Femur (tissue), 1 donor: ENCODE data around the gene XAGE3.

ENCODE experiments used
- DNase-seq: peaks from one replicate; pipeline ENCODE4 v3.0.0-alpha.2; 2017

The XAGE3 gene

DNA sequence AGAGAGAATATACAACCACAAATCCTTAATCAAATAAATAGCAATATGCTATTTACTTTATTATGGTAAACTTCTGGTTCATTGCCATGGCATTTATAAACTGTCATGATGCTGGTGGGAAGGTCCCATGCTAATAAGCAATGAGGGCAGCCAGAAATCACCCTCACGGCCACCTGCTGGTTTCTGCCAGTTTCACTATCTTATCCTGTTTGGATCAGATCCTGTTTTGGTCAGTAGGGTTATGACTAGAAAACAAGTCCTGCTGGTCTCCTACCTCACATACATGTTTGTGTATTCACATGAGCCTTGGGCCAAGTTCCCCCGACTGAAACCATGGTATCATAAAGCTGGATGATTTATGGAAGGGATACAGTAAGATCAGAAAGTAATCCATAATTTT is 28.7 kb downstream of the XAGE3 start:
- DNase-seq = no peak

DNA sequence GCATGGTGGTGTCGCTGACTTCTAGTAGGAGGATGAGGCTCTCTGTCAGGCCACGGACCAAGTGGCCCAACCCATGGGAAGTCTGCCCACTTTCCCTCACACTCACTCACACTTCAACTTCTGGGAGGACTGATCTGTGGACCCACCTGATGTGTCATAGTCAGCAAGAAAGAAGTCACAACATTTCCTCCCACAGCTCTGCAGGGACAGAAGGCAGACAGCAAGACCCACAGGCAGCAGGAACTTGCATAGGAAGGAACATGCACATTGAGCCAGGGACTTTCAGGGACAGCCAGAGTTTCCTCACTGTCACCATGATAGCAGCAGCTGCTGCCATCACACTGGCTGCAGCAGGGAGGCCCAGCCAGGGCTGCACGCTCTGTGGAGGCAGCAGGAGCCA is 37.3 kb downstream of the XAGE3 start:
- DNase-seq = no peak

GRCh38 chrX:52824608-52825007 is 43.3 kb downstream of the XAGE3 start:
- no peak for DNase-seq

DNA sequence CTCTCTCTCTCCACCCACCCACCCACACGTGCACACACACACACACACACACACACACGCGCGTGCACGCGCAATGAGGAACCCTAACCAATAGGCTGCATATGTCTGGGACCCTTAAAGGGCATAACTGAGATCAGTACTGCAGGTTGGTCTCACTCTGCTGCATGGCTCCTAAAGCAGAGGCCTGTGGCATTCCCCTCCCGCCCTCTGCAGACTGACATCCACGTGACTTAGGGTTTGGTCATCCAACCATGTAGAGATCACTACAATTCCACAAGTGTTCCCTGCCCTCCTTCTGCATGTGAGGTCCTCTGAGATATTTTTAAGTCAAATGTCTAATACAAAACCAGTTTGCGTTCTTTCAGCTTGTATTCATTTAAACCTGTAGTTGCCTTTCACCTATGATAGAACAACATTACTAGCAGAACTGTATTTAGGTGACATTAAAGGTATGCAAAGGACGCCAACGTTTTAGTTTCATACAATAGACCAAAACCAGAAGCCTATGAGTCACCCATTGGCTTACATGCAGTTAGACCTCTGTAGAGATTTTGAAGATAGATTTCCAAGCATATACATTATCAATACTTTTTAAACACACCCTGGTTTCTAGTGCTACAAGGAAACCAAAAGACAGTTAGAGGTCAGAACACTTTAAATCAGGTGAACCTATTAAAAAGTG is 46.7 kb downstream of the XAGE3 start:
- DNase-seq = no peak

DNA sequence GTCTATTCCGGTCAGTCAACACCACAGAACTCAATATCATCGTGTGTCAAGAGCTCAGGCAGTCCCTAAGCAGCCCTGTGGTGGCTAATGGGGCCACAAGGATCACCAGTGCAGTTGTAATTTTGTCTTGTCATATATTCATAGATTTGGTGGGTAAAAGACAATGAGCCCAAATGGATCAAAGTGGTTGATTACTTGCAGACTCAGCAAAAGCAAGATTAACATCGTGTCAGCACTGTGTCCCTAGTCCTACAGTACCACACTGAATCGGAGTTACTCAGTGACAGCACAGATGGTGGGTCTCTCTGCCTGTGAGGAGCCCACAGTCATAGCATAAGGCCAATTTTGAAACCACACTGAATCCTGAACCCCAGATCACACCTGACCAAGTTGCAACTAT is 48.1 kb downstream of the XAGE3 start:
- no peak for DNase-seq
